NCI-H187 (cell line): Measurements from ENCODE around the gene DIDO1.

Experiments
- DNase-seq, 2 experiments: peaks; one replicate each; lab custom pipeline; 2025; lab: John Stamatoyannopoulos, UW

The DIDO1 gene

DNA sequence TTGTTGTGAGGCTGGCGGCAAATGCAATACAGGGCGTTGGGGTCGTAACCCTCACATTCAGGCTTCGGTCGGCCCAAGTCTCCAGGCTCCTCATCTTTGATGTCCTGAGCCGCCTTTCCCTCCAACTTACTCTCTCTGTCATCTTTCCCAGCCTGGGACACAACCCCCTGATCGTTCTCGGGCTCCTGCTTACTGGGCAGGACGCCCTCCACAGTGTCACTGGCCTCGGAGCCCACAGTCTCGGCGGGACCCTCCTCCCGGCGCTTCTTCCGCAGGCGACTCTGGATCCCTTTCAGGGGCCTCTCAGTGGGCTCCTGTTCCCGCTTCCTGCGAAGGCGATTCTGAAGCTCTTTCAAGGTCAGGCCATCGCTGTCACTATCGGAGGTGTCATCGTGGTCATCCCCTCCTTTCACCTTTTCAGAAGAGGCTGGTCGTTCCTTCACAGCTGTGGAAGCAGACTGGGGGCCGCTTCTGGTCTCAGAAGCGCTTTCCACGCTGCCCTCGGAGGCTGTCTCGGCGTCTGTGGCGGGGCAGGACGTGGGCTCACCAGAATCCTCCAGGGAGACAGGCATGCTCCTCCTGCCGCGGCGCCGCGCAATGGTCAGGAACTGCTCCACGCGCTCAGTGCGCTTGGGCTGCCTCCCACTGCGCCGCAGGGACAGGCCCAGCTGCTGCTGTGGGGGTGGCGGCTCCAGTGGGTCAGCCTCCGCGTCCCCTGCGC is 15.4 kb downstream of the DIDO1 start:
- no peak for DNase-seq

DNA sequence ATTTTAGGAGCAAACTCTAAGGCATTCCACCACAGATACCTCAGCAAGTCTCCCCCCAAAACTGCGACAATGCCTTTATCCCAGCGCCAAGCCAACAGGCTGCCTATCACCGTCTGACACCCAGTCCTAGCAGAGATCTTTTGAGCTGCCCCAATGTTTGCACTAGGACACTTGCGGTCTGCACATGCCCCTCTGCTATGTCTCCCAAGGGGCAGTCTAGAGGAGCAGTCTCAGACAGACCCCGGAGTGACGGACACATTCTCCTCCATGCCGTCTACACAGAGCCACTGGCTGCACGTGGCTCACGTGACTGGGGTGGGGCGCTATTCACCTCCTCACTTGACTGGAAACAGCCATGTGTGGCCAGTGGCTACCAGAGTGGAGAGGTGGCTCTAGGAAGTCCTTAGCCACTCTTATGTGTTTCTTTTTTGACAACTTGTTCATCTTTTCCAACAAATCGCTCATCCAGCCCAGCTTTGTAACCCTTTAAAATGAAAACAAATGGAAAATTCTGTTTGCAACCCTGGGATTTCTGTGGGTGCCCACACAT is 16.0 kb downstream of the DIDO1 start:
- DNase-seq: peak; percentile 29 to 37

DNA sequence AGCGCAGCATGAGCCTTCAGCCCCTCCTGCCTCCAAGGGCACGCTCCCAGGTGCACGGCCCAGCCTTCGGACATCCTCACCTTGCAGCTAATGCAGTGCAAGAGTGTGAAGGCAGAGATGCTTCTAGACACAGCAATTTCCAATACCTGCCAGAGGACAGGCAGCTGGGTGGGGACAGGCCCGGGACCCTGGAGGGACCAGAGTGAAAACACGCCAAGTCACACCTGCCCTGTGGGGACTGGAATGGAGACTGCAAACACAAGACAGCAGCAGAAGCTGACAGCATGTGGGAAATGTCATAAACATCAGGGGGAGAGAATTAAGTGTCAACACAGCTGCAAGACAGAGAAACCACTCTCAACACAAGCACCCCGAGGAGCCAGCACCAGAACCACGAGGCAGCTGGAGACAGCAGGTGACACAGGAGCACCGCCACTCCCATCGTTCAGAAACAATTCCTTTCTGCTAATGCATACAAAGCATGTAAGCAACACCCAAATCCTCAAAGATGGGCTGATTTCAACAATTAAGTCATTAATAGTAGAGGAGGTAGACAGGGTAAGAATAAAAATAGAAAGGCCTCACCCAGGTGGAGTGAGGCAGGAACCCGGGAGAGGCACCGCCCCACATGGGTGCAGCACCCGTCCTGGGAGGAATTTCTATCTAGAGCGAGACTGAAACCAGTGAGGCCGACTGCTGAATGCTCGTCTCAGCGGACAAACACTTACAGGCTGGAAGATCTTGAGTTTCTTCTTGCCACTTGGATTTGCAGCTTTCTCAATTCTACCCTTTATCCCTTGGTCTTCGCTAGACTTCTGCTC is 17.1 kb downstream of the DIDO1 start:
- DNase-seq: peak; percentile 73 to 78

- no peak for DNase-seq
These were observed 18.7 kb downstream of the DIDO1 start for GRCh38 chr20:62907384-62908317.

- DNase-seq: no peak
These were observed 19.5 kb downstream of the DIDO1 start for GRCh38 chr20:62906647-62907375.

GRCh38 chr20:62906209-62906608 is 20.1 kb downstream of the DIDO1 start:
- no peak for DNase-seq

DNA sequence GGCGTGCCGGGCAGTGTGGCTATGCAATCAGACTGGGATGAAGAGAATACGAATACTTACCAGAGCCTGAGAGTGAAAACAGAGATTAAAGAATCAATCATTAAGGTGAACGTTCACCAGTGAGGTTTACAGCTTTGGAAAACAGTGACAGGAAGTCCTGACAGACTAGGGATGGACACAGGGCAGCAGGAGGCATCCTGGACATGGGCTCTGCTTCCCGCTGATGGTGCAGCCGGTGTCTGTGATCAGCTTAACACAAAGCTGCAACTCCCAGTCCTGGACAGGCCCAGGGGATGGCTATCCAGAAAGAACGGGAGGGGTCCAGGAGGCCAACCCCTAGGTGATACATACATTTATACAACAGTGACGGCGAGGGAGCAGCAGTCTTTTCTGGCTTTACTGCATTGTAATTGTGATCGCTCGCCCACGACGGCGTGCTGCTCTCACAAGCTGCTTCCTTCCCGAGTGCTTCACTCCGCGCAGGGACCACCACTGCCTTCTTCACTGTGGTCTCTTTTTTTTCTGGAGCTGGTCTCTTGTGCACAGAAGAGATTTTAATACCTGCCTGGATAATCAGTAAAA is 20.7 kb downstream of the DIDO1 start:
- DNase-seq: no peak

- no peak for DNase-seq
These were observed 23.2 kb downstream of the DIDO1 start for GRCh38 chr20:62902926-62903615.

- DNase-seq: no peak
These were observed 24.4 kb downstream of the DIDO1 start for GRCh38 chr20:62901891-62902290.

GRCh38 chr20:62900692-62901584 is 25.4 kb downstream of the DIDO1 start:
- no peak for DNase-seq

DNA sequence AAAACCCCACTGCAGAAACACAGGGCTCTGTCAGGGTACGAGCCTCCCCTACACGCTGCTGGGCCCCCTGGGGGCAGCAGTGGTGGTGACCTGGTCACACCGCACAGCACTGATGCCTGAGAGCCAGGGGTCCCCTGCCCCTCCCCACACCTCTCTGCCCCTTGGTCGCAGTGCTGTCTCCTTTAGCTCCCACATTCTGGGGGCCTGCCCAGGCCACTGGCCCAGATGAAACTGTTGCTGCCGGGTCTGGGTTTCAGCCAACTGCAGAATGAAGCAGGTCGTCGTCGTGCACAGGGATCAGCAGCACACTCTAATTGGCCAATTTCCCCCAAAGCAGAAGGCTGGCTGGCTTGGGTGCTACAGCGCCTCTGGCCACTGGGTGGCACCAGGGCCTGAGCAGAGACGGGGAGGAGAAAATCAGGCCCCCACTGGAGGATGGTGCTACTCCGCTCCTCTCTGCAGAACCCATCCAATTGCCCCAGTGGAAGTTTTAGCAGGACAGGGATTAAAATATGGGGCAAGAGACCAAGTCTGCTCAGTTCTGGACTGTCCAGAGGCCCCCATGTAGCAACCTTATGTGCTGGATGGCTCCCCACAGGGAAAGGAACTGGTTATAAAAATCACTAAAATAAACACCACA is 26.1 kb downstream of the DIDO1 start:
- peak in 1 of 2 experiments; percentile 28 for DNase-seq

DNA sequence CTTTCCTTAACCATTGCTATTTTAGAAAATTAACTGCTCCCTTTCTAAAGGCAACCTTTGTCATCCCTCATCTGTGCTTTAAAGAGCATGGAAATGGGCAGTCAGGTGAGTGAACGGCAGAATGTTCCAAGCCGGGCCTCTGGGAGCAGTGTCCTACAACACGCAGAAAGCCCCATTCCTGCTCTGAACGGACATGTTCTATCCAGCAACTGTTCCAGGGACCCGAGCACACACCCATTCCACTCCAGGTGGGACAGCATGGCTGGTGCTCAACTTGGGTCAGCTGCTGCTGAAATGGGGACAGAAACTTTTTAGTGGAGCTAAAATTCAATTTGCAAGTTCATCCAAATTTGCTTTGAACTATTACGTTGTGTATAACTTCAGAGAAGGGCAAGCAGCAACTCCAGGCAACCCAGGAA is 26.7 kb downstream of the DIDO1 start:
- DNase-seq: no peak

- DNase-seq: peak; percentile 52 to 76
These were observed 27.2 kb downstream of the DIDO1 start for GRCh38 chr20:62898970-62899632.

DNA sequence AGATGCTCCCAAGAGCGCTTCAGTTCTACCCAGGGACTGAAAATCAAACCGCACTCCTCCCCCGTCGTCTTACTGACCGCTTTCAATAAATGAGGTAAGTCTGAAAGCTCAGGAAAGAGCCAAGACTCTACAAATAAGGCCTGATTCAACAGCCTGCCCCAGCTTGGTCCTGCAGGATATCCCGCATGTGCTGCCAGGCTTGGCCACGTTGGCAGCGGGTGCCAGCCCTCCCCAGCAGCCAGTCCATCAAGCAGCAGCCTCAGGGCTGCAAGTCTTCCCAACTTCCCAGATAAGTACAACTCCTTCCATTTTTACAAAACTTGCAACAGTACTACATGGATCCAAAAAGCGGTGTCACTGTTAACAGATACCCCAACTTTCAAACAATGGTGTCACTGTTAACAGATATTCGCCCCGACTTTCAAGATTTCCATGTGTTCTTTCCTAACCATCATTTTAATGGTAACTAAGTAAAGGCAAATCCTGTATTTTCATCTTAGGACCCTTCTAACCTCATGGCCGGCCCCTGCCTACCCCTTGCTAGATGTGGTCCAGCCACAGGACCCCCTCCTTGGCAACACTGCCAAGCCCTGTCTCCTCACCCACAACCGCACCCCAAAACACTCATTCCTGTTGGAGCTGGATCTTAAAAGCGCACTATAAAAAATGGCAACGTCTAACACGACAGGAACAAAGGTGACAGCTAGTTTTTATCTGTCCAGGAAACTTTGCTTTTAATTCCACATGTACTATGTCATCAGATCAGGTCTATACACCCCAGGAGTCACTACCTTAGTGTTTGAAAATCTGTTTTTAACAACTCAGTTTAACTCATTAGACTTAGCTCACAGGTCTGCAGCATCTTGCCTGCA is 28.0 kb downstream of the DIDO1 start:
- no peak for DNase-seq

DNA sequence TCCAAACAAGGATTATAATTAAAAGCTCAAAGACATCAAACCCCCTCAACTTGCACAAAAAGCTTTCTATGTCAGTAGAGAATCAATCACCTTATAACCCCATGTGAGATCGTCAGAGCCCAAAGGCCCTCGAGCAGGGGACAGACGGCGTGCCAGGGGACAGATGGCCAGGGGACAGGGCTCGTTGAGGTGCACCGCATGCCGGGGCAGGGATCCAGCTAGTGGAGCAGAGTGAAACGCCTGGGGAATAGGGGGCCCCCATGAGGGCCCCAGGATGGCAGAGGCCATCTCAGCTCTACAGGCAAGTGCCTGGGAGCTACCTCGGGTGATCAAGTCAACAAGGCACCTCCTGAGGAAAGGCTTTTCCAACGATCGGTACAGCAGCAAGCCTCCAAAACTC is 28.6 kb downstream of the DIDO1 start:
- no peak for DNase-seq

- peak; percentile 53 to 83 for DNase-seq
These were observed 29.8 kb downstream of the DIDO1 start for GRCh38 chr20:62896526-62896925.

DNA sequence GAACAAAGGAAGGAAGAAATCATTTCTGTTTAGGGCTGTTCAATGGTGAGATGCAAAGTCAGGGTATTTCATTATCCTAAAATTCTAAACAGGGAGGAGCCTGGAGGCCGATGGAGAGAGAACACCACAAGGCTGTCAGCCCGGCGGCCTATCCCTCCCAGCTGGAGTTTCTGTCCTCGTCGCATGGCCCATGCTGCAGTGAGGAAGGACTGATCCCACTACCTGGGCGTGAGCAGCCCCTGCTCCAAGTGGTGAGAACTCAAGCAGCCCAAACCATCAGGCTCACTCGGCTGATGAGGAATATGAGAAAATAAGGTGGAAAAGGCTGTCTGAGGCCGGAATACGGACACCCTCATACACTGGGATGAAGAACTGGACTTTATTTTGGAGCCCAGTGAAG is 30.8 kb downstream of the DIDO1 start:
- no peak for DNase-seq
